ENCODE data around the gene SPA17.
A peak's percentile ranks its signal among the peaks of the same experiment; 100 is the strongest.

The SPA17 gene

GRCh38 chr11:124643042-124643604 lies 30.6 kb upstream of the SPA17 start:
- intact Hi-C loops (cut with DNase I; ENCODE audit: low total_unique reads) = loop anchor here (5.0 kb wide), 1 partner anchor 194 kb away; no protein-coding TSS in a partner anchor
- no peak for DNase-seq
- Histone ChIP-seq H3K4me1 (peaks cover 0 to 22% (median 6%) of the 10 kb centered on the region in 4 donors), H3K27ac (peak overlapping the region; percentile 55 to 58), H3K27me3 (no peaks in the 10 kb centered on the region), H3K36me3 (peaks cover under 1 to 27% (median 9%) of the 10 kb centered on the region in 3 donors), H3K4me3 (no peak overlapping the region), H3K9me3 (no peaks in the 10 kb centered on the region)
- TF ChIP-seq CTCF (IDR thresholded peaks at IDR 0.05) = no peak

- H3K36me3 ChIP-seq = peaks cover 0 to 26% (median 3%) of the 10 kb centered on the region in 3 donors
- no peak for DNase-seq
- no peak overlapping the region for H3K4me3 ChIP-seq
- no peaks in the 10 kb centered on the region for H3K9me3 ChIP-seq
- intact Hi-C loops (cut with DNase I; ENCODE audit: low total_unique reads) = loop anchor here (5.0 kb wide), 1 partner anchor 193 kb away; no protein-coding TSS in a partner anchor
- peak overlapping the region; percentile 55 to 58 for H3K27ac ChIP-seq
- no peaks in the 10 kb centered on the region for H3K27me3 ChIP-seq
- H3K4me1 ChIP-seq = peaks cover 0 to 22% (median 6%) of the 10 kb centered on the region in 4 donors
- no peak for TF ChIP-seq CTCF (IDR thresholded peaks at IDR 0.05)
Observed at GRCh38 chr11:124643605-124644425, 29.9 kb upstream of the SPA17 start.

- peaks cover 0 to 22% (median 6%) of the 10 kb centered on the region in 4 donors for H3K4me1 ChIP-seq
- intact Hi-C loops (cut with DNase I; ENCODE audit: low total_unique reads) = loop anchor here (5.0 kb wide), 2 partner anchors 173 to 193 kb away; no protein-coding TSS in a partner anchor
- peak overlapping the region; percentile 55 to 58 for H3K27ac ChIP-seq
- peak; percentile 36 to 77 for DNase-seq
- peak overlapping the region; percentile 24 to 38 for H3K4me3 ChIP-seq
- peak; percentile 73 to 78 for TF ChIP-seq CTCF (IDR thresholded peaks at IDR 0.05)
- peaks cover 0 to 26% (median 0%) of the 10 kb centered on the region in 3 donors for H3K36me3 ChIP-seq
- H3K27me3 ChIP-seq = no peaks in the 10 kb centered on the region
- H3K9me3 ChIP-seq = no peaks in the 10 kb centered on the region
Observed at GRCh38 chr11:124644426-124645280, 29.1 kb upstream of the SPA17 start.

GRCh38 chr11:124646148-124646547 lies 27.6 kb upstream of the SPA17 start:
- H3K36me3 ChIP-seq = peaks cover 0 to 30% (median 0%) of the 10 kb centered on the region in 3 donors
- intact Hi-C loops (cut with DNase I; ENCODE audit: low total_unique reads) = loop anchor here (5.0 kb wide), 1 partner anchor 171 kb away; no protein-coding TSS in a partner anchor
- no peak overlapping the region for H3K4me3 ChIP-seq
- DNase-seq = no peak
- H3K4me1 ChIP-seq = peaks cover 0 to 22% (median 6%) of the 10 kb centered on the region in 4 donors
- H3K27ac ChIP-seq = no peak overlapping the region
- H3K27me3 ChIP-seq = no peaks in the 10 kb centered on the region
- H3K9me3 ChIP-seq = no peaks in the 10 kb centered on the region
- TF ChIP-seq CTCF (IDR thresholded peaks at IDR 0.05) = no peak

GRCh38 chr11:124648610-124649009 lies 25.1 kb upstream of the SPA17 start:
- TF ChIP-seq CTCF (IDR thresholded peaks at IDR 0.05) = no peak
- Histone ChIP-seq H3K27ac (no peak overlapping the region), H3K4me1 (peaks cover 0 to 14% (median 3%) of the 10 kb centered on the region in 4 donors), H3K36me3 (peaks cover 0 to 51% (median 8%) of the 10 kb centered on the region in 3 donors), H3K4me3 (no peak overlapping the region), H3K27me3 (no peaks in the 10 kb centered on the region), H3K9me3 (no peaks in the 10 kb centered on the region)
- no peak for DNase-seq
- intact Hi-C loops (cut with DNase I; ENCODE audit: low total_unique reads) = loop anchor here (5.0 kb wide), 1 partner anchor 169 kb away; no protein-coding TSS in a partner anchor
